LNCAP (cell line): ENCODE data around the gene XXYLT1.

ENCODE experiments used
- TF ChIP-seq, protein P1 (sequence below): fragments of 450-650 bp; IDR thresholded peaks from 2 replicates; pipeline ENCODE4 v1.5.1; 2017; ENCODE audit warnings: mild to moderate bottlenecking

Gene XXYLT1

GRCh38 chr3:195251336-195252065 is 19.5 kb downstream of the XXYLT1 start:
- TF ChIP-seq, protein P1, sequence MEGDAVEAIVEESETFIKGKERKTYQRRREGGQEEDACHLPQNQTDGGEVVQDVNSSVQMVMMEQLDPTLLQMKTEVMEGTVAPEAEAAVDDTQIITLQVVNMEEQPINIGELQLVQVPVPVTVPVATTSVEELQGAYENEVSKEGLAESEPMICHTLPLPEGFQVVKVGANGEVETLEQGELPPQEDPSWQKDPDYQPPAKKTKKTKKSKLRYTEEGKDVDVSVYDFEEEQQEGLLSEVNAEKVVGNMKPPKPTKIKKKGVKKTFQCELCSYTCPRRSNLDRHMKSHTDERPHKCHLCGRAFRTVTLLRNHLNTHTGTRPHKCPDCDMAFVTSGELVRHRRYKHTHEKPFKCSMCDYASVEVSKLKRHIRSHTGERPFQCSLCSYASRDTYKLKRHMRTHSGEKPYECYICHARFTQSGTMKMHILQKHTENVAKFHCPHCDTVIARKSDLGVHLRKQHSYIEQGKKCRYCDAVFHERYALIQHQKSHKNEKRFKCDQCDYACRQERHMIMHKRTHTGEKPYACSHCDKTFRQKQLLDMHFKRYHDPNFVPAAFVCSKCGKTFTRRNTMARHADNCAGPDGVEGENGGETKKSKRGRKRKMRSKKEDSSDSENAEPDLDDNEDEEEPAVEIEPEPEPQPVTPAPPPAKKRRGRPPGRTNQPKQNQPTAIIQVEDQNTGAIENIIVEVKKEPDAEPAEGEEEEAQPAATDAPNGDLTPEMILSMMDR: no peak

- TF ChIP-seq, protein P1: no peak
These were observed 20.3 kb downstream of the XXYLT1 start for GRCh38 chr3:195250473-195251251.

- TF ChIP-seq, protein P1: no peak
These were observed 21.0 kb downstream of the XXYLT1 start for GRCh38 chr3:195249858-195250464.

GRCh38 chr3:195249057-195249770 is 21.7 kb downstream of the XXYLT1 start:
- TF ChIP-seq, protein P1: no peak

DNA sequence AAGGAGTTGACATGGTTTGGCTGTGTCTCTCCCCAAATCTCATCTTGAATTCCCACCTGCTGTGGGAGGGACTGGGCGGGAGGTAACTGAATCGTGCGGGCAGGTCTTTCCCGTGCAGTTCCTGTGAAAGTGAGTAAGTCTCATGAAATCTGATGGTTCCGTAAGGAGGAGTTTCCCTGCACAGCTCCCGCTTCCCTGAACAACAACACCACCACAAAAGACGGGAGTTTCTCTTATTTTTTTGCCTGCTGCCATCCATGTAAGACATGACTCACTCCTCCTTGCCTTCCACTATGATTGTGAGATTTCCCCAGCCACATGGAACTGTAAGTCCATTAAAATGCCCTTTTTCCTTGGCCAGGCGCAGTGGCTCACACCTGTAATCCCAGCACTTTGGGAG is 22.7 kb downstream of the XXYLT1 start:
- TF ChIP-seq, protein P1: no peak

DNA sequence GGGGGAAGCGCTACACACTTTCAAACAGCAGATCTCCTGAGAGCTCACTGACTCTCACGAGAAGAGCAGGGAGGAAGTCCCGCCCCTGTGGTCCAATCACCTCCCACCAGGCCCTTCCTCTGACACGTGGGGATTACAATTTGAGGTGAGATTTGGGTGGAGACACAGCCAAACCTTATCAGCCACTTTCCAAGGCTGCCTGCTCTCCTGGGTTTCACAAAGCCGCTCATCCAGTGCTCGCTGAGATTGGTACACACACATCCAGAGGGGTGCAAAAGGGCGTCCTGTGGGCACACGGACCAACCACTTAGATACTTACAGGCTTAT is 23.1 kb downstream of the XXYLT1 start:
- TF ChIP-seq, protein P1: no peak

DNA sequence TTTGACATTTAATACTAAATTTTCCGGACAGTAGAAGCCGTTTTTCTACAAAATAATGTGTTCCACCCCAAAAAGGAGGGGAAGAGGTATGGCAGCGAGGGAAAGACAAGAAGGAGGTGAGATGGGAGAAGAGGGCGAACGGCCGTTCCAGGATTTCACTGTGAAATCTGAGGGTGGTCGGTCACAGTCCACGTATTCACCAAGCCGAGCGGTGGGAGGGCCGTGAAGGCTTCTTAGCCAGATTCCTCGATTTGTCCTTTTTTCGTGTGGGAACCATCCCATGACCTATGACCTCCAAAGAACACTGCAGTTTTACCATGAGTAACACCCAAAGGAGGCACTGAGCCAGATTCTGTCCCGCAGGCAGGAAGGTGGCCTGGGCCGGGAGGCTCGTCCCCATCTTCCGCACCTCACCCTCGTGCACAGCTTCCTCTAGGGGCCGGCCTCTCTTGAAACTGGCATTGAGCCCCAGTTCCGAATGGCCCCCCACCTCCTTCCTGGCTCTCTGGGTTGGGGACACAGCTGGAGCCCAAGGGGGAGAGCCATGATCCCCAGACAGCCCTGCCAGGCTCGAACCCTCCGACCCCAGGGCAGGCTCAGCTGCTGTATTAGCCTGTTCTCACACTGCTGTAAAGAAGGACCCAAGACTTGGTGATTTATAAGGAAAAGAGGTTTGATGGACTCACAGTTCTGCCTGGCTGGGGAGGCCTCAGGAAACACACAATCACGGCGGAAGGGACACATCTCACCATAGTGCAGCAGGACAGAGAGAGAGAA is 23.7 kb downstream of the XXYLT1 start:
- TF ChIP-seq, protein P1: no peak
